ENCODE results near the gene DNM2.
"Not testable (repeated sequence)": the region's sequence is repeated elsewhere in the genome, so short reads cannot be mapped to it uniquely, and the experiment has no call there.

DNM2 gene

GRCh38 chr19:10817291-10818038 is 99.6 kb downstream of the DNM2 start:
- DNase-seq = no peak

DNA sequence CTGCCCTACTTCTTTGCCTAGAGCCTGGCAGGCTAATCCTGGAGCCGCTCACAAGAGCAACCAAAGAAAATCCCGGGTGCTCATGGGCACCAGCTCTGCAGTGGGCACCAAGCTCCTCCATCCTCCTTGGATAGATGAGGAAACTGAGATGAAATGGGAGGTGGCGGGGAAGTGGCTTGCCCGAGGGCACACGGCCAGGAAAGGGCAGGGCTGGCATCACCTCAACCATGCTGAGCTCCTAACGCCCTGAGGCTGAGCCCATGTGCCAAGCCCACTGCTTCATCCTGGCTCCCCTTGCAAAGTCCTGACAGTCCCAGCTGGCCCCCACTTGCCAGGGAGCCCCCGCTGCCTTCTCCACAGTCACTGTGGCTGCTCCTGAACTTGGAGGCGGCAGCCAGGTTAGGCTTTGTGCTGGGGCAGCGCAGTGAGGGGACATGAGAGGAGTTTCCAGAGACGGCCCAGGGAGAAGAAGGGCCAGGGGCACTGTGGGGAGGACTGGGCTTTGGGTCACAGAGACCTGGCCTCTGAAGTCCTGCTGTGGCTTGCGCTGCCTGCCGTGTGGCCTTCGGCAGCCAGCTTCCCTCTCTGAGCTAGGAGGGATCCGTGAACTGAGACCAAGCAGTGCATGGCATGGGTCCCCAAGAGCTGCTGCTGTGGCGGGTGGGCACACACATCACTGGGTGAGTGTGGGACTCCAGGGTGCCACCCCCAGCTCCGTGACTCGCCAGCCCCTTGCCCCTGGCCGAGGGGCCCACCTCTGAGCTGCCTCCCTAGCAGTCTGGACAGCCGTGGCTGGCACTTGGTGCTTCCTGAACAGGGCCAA is 100.6 kb downstream of the DNM2 start:
- DNase-seq = no peak

GRCh38 chr19:10819124-10820060 is 101.5 kb downstream of the DNM2 start:
- DNase-seq = no peak

- no peak for DNase-seq
Measured at GRCh38 chr19:10820173-10820572, 102.3 kb downstream of the DNM2 start.

DNA sequence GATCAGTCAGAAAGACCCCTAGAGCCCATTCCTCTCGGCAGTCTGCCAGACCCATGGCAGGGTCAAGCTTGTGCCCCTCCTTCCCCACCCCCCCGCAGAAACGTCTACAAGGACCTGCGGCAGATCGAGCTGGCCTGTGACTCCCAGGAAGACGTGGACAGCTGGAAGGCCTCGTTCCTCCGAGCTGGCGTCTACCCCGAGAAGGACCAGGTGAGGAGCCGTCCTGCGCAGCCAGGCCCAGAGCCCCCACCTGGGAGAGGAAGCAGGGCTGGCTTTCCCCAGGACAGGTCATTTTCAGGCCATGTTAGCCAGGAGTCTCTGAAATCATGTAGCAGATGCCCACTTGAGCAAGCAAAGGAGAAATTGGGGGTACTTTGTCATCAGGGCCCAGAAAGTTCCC is 105.8 kb downstream of the DNM2 start:
- no peak for DNase-seq

GRCh38 chr19:10826231-10826630 is 108.4 kb downstream of the DNM2 start:
- no peak for DNase-seq

- DNase-seq = no peak
Measured at GRCh38 chr19:10826846-10827245, 109.0 kb downstream of the DNM2 start.

- DNase-seq = no peak
Measured at GRCh38 chr19:10828981-10829821, 111.3 kb downstream of the DNM2 start.

- no peak for DNase-seq
Measured at GRCh38 chr19:10829967-10830366, 112.1 kb downstream of the DNM2 start.

DNA sequence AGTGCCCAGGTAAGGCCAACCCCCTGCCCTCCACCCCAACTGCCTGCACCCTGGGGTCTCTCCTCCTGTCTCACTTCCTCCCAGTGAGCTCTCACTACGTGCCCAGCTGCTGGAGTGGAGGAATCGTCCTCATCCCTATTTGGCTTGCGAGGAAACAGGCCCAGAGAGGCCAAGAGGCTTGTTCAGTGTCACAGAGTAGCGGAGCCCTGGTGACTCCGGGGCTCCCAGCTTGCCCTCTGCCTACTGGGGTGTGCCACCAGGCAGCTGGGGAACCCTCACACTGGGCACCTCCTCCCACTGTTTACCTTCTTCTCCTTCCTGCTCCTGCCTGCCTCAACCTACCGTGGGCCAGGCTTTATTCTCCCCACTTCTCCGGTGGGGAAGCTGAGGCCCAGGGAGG is 112.5 kb downstream of the DNM2 start:
- no peak for DNase-seq

DNA sequence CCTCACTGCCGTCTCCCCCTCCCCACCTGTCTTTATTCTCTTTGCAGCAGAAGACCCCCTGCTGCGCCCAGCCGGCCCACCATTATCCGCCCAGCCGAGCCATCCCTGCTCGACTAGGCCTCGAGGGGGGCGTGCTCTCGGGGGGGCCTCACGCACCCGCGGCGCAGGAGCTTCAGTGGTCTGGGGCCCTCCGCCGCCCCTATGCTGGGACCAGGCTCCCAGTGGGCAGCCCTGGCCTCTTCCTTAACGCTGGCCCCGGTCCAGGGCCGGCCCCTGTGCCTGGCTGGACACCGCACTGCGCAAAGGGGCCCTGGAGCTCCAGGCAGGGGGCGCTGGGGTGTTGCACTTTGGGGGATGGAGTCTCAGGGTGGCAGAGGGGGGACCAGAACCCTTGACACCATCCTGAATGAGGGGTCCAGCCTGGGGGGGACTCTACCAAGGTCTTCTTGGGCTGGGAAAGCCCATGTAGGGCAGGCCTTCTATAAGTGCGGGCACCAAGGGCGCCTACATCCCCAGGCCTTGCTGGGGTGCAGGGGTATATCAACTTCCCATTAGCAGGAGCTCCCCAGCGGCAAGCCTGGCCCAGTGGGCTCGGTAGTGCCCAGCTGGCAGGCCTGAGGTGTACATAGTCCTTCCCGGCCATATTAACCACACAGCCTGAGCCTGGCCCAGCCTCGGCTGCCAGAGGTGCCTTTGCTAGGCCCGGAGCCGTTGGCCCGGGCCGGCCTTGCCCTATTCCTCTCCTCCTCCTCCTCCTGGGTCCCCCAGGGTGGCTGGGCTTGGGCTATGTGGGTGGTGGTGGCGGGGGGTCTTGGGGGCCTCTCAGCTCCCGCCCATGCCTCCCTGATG is 113.3 kb downstream of the DNM2 start:
- no peak for DNase-seq

GRCh38 chr19:10831987-10832938 is 114.4 kb downstream of the DNM2 start:
- no peak for DNase-seq

- DNase-seq = no peak
Measured at GRCh38 chr19:10832939-10833296, 115.0 kb downstream of the DNM2 start.

DNA sequence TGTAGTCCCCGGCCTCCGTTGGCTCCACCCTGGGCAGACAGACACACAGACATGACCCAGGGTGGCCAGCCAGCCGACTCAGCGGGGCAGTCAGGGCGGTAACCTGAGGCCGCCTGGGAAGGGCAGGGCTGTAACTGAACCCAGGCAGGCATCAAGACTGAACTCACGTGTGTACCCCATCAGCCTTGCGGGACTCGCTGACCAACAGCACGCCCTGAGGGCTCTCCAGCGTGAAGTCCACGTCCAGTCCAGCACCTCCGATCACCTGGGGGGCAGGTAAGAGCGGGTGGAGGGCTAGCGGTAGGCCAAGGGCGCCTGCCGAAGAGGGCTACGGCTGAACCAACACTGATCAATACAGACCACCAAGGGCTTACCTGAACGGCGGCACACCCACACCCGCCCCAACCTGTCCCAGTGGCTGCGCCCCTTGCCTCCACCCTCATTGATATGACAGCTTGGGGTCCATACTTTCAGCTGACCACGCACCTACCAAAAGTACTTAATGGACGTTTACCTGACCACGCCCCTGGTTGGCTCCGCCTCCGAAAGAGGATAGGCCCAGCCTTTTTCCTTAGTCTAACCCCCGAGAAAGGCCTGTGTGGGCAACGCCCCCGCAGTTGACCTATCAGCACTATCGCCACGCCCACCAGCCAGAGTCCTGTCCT is 117.3 kb downstream of the DNM2 start:
- no peak for DNase-seq

GRCh38 chr19:10835754-10836478 is 118.0 kb downstream of the DNM2 start, which contains the start of gene TMED1:
TMED1 (minus strand) TSS chr19:10836212; CDS start chr19:10836191, 21 bp downstream.
- DNase-seq = peak; percentile 87 to 98 (median 92)

- peak in 4 of 5 experiments; percentile 55 to 95 (median 68) for DNase-seq
Measured at GRCh38 chr19:10836479-10837330, 118.8 kb downstream of the DNM2 start.

DNA sequence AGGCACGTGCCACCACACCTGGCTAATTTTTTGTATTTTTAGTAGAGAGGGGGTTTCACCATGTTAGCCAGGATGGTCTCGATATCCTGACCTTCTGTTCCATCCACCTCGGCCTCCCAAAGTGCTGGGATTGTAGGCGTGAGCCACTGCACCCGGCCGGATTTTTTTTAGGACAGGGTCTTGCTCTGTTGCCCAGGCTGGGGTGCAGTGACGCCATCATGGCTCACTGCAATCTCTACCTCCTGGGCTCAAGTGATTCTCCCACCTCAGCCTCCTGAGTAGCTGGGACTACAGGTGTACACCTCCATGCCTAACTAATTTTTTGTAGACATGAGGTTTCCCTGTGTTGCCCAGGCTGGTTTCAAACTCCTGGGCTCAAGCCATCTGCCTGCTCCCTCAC is 119.8 kb downstream of the DNM2 start:
- DNase-seq = not testable (repeated sequence)
